Activated CD4-positive, alpha-beta T cell treated with anti-CD3 and anti-CD28 coated beads, Interleukin-2, amount 10 ng/mL, durations not matched to agents 24 days and 14 days (primary cell): ENCODE measurements around the gene PTPN14. TPM values are rescaled to one million over a fixed set of nuclear protein-coding genes. Genes with fewer than 3 reads are reported as not detected.
"Not testable (repeated sequence)": the region's sequence is repeated elsewhere in the genome, so short reads cannot be mapped to it uniquely, and the experiment has no call there.

Source experiments
- DNase-seq: peaks from one replicate; pipeline ENCODE4 v3.0.0; 2022
- H3K27ac Mint-ChIP-seq: one replicate; pipeline ENCODE4 v1.8.0; 2022; ENCODE audit warnings: mild to moderate bottlenecking, mixed read lengths
- H3K27me3 Mint-ChIP-seq: one replicate; pipeline ENCODE4 v1.8.0; 2022; ENCODE audit warnings: mixed read lengths
- H3K36me3 Mint-ChIP-seq: one replicate; pipeline ENCODE4 v1.8.0; 2022; ENCODE audit warnings: low read depth, mild to moderate bottlenecking, mixed read lengths
- H3K4me1 Mint-ChIP-seq: one replicate; pipeline ENCODE4 v1.8.0; 2021; ENCODE audit warnings: mixed read lengths
- H3K4me3 Mint-ChIP-seq: one replicate; pipeline ENCODE4 v1.8.0; 2022; ENCODE audit warnings: mild to moderate bottlenecking, moderate library complexity, mixed read lengths
- H3K9me3 Mint-ChIP-seq: one replicate; pipeline ENCODE4 v1.8.0; 2021; ENCODE audit warnings: mixed read lengths
- intact Hi-C: fragments of 100-400 bp; cut with micrococcal nuclease; formaldehyde crosslinking; loops from one replicate; pipeline ENCODE4 v1.15.1; 2023
- total RNA-seq: library from RNA; stranded (reverse); gene quantifications from 2 replicates; pipeline ENCODE4 v1.2.3, GENCODE V29; 2022

PTPN14 gene
- total RNA-seq, 1 donor from 2014 or later = 29.7 TPM

DNA sequence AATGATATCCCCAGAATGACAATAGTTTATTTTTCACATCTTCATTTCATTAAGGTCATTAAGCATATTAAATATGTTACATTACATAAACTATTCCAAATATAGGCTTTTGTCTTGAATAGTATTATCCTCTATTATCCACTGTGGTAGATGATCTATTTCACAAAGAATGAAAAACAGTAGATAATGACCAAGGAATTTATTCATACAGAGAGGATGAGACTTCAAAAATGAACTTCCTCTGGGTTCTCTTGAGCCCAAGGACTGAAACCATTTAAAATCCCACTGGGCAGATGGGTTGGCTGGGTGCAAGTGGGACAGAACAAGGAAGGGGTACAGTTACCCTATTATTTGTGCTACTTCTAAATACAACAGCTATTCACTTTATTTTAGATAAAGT is 33.0 kb downstream of the PTPN14 start:
- DNase-seq = no peak

DNA sequence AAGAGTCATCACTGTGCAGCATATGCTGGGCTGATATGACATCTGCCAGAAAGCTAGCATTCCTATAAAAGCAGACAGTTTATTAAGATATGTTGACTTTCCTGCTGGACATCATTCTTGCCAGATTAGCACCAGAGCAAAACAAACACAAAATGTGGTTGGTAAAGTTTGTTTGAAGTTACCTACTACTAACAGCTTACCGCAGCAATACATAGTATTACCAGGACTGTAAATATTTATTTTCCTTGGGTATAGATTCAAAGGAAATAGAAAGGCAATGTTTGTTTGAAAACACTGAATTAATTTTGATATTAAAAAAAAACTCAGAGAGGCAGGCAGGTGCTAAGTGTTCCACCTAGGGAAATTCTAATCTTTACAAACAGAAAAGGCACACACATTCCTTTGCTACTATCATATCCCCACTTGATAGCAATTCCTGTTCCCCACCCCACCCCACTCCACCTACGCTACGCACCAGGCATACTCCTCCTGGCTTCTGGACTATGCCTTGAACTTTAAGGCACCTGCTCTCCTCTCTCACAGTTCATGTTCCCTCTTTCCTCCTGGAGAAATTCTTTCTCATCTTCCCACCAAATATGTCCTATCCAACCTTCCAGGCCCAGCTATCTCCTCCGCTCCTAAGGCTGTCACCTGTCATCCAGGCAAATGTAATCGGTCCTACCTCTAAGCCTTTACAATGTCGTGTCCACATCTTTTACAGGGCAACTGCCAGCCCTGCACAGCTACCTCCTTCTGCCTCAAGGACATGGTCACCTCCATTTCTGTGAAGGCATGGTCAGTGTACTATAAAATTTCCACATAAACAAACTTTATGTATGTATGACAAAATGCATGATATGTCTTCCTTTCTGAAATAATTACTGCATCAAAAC is 34.7 kb downstream of the PTPN14 start:
- Mint-ChIP-seq H3K9me3 (no peaks in the 10 kb centered on the region), H3K27ac (no peak overlapping the region), H3K4me1 (peaks cover 13% of the 10 kb centered on the region), H3K36me3 (no peaks in the 10 kb centered on the region), H3K4me3 (no peak overlapping the region), H3K27me3 (peaks cover 3% of the 10 kb centered on the region)
- intact Hi-C loops = no loop called here
- DNase-seq = no peak

More for the DNA sequence above, 33.0 kb downstream of the PTPN14 start:
- intact Hi-C loops = no loop called here
- no peaks in the 10 kb centered on the region for H3K36me3 Mint-ChIP-seq
- H3K9me3 Mint-ChIP-seq = no peaks in the 10 kb centered on the region
- H3K4me1 Mint-ChIP-seq = peaks cover 13% of the 10 kb centered on the region
- H3K27ac Mint-ChIP-seq = no peak overlapping the region
- H3K4me3 Mint-ChIP-seq = no peak overlapping the region
- H3K27me3 Mint-ChIP-seq = peaks cover 3% of the 10 kb centered on the region

DNA sequence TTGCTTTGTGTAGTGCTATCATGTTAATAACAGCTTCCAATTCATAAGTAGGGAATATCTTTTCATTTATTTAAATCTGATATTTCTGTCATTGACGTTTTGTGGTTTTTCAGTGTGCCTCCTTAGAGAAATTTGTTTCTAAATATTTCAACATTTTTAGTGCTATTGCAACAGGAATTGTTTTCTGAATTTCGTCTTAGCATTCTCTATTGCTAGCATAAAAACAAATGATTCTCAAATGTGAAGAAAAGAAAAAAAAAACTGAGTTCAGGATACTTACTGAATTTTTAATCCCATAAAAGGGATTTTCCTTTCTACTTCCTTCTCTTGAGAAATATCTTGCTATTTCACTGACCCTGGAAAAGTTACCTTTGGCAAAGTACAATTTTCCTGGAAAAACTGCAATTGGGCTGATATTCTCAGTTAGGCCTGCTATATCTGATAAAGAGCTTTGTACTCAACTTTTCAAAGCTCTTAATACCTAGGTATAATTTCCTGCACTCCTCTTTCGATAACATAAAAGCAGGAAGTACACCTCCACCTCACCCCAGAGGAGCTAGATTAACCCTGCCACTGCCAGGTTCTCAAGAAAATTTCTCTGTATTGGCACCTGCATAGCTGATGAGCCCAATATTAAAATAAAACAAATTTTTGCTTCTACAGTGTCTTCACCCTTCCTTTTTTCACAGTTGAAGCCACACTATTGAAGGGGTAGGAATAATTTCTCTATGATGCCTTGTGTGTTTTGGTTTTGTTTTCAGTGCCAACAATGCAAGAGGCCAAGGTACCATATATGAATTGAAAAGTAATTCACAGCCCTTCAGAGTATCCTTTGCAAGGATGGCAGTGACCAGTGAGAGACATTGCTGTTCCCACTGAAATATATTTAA is 35.6 kb downstream of the PTPN14 start:
- no peak for DNase-seq
- H3K4me3 Mint-ChIP-seq = no peak overlapping the region
- H3K27me3 Mint-ChIP-seq = peaks cover 3% of the 10 kb centered on the region
- intact Hi-C loops = no loop called here
- no peaks in the 10 kb centered on the region for H3K36me3 Mint-ChIP-seq
- H3K4me1 Mint-ChIP-seq = peaks cover 13% of the 10 kb centered on the region
- no peak overlapping the region for H3K27ac Mint-ChIP-seq
- no peaks in the 10 kb centered on the region for H3K9me3 Mint-ChIP-seq

DNA sequence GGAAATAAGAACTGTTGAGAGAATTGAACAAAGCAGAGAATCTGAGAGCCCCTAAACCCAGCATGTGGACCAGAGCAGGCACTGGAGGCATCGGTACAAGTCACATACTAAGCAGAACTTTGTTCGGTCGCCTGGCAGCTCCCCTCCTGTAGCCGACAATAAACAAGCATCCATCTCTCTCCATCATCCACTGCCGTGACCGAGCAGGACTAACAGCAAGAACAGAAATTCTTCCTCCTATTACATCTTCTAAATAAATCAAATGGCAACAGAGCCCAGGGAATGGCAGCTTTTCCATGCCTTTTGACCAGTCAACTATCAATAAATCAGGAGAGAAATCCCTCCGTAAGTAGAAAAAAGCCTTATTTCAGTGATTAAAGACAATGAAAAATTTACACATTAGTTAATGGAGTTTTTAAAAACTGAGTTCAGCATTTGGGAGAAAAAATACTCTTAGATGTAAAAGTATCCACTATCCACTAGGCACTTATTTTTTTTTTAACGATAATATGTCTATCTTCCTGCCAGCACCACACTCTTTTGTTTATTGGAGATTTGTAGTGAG is 36.5 kb downstream of the PTPN14 start:
- Mint-ChIP-seq H3K36me3 (no peaks in the 10 kb centered on the region), H3K27me3 (peaks cover 3% of the 10 kb centered on the region), H3K4me1 (peaks cover 13% of the 10 kb centered on the region), H3K27ac (no peak overlapping the region), H3K9me3 (peaks cover 7% of the 10 kb centered on the region), H3K4me3 (no peak overlapping the region)
- intact Hi-C loops = no loop called here
- DNase-seq = no peak

DNA sequence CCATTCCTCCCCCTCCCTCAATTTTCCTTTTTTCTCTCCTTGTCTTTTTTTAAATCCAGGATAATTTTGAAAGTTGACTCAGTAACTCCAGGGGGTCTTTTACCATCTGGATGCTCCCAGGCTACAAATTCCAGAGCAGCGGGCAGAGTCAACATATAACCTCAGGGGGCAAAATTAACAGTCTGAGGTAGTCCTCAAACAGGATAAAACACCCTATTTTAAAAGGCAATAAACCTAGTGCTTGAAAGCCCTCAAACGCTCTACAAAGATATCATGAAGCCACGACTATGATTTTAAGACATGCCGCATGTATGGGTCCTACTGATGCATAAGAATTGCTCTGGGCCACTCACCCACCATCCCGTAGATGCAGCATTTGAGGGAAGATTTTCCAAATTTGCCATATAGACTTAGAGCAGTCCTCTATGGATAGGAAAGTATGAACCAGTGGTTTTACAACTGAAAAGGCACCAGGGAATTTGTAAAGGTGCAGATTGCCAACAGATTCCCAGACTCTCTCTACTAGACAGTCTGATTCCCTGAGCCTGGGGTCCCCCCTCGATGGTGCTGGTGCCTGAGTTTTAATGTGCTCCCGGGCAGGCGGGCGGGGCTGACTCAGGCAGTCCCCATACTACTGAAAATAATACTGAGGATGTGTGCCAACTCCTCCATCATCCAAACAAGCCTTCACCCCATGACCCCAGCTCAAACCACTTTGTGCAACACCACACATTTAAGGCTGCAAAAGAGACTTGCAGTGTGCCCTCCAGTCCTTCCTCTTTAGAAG is 37.2 kb downstream of the PTPN14 start:
- Mint-ChIP-seq H3K4me3 (no peak overlapping the region), H3K27ac (no peak overlapping the region), H3K4me1 (peaks cover 13% of the 10 kb centered on the region), H3K9me3 (peaks cover 9% of the 10 kb centered on the region), H3K36me3 (no peaks in the 10 kb centered on the region), H3K27me3 (peaks cover 3% of the 10 kb centered on the region)
- no peak for DNase-seq
- intact Hi-C loops = no loop called here

DNA sequence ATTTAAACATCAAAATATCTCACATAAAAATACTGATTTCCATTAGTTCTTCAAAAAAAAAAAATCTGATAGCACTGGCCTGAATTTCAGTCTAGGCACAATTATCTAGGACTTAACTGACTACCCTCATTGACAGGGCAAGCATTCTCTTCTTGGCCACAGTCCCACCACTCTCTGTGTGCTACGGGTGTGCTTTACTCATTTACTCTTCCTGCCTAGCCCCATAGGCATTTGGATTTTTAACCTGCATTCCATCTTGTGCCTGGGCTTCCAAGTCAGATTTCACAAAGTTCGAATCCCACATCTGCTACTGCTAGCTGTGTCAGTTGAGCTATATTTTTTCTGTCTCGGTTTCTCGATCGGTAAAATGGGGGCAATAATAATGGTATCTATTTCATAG is 38.0 kb downstream of the PTPN14 start:
- H3K4me3 Mint-ChIP-seq = no peak overlapping the region
- H3K36me3 Mint-ChIP-seq = no peaks in the 10 kb centered on the region
- peaks cover 13% of the 10 kb centered on the region for H3K4me1 Mint-ChIP-seq
- intact Hi-C loops = no loop called here
- peaks cover 9% of the 10 kb centered on the region for H3K9me3 Mint-ChIP-seq
- H3K27me3 Mint-ChIP-seq = peaks cover 3% of the 10 kb centered on the region
- DNase-seq = no peak
- no peak overlapping the region for H3K27ac Mint-ChIP-seq

DNA sequence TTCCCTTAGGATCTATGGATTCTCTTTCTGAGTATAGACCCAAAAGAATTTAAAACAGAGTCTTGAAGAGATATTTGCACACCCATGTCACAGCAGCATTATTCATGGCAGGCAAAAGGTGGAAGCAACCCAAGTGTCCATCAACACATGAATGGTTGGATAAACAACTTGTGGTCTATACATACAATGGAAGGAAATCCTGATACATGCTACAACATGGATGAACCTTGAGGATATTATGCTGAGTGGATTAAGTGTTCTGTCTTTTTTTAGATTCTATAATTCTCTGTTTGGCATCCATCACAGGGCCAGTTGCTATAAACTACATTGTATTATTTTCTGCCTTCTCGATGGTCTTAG is 39.8 kb downstream of the PTPN14 start:
- DNase-seq = no peak
- intact Hi-C loops = no loop called here
- no peak overlapping the region for H3K4me3 Mint-ChIP-seq
- peaks cover 14% of the 10 kb centered on the region for H3K4me1 Mint-ChIP-seq
- H3K27me3 Mint-ChIP-seq = peaks cover 5% of the 10 kb centered on the region
- H3K9me3 Mint-ChIP-seq = peaks cover 9% of the 10 kb centered on the region
- H3K36me3 Mint-ChIP-seq = no peaks in the 10 kb centered on the region
- no peak overlapping the region for H3K27ac Mint-ChIP-seq

DNA sequence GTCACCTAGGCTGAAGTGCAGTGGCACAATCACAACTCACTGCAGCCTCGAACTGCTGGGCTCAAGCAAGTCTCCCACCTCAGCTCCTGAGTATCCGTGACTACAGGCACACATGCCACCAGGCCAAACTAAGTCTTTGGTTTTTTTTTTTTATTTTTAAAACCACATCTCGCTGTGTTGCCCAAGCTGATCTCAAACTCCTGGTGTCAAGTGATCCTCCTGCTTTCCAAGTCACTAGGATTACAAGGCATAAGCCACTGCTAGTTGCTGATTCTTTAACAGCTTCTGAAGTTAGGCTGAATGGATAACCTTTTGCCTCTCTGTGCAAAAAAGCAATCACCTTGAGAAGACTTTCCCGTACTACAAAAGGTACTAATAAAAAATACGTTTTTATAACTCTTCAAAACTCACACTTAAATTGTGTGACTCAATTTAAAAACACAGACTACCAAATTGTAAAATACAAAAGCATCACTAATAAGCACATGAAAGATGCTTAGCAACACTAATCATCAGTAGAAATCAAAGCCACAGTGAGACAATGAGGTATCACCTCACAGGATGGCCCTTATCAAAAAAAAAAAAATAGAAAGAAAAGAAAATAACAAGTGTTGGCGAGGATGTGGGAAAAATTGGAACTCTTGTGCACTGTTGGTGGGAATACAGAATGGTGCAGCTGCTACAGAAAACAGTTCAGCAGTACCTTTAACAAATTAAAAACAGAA is 40.3 kb downstream of the PTPN14 start:
- no peak overlapping the region for H3K4me3 Mint-ChIP-seq
- peaks cover 9% of the 10 kb centered on the region for H3K9me3 Mint-ChIP-seq
- H3K4me1 Mint-ChIP-seq = peaks cover 13% of the 10 kb centered on the region
- intact Hi-C loops = no loop called here
- peaks cover 5% of the 10 kb centered on the region for H3K27me3 Mint-ChIP-seq
- no peak overlapping the region for H3K27ac Mint-ChIP-seq
- no peak for DNase-seq
- no peaks in the 10 kb centered on the region for H3K36me3 Mint-ChIP-seq

DNA sequence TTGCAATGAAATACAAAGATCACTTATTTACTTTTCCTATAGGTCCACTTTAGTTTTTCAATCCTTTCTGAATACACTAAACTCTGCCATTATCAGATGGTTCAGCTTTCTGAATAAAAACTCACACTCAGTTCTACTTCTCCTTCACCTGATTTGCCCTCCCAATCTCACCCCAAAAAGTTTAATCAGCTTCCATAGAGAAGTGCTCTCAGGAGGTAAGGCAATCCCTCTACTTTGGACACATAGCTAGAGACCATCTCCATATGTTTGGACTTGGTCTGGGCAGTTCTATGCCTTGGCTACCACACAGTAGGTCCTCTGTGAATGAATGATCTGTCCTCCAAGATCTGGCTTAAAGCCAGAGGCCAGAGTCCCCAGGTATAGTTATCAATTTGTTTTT is 40.9 kb downstream of the PTPN14 start:
- DNase-seq = no peak
- peaks cover 9% of the 10 kb centered on the region for H3K4me1 Mint-ChIP-seq
- H3K27ac Mint-ChIP-seq = no peak overlapping the region
- no peak overlapping the region for H3K4me3 Mint-ChIP-seq
- H3K27me3 Mint-ChIP-seq = peaks cover 5% of the 10 kb centered on the region
- H3K36me3 Mint-ChIP-seq = no peaks in the 10 kb centered on the region
- intact Hi-C loops = no loop called here
- peaks cover 9% of the 10 kb centered on the region for H3K9me3 Mint-ChIP-seq

DNA sequence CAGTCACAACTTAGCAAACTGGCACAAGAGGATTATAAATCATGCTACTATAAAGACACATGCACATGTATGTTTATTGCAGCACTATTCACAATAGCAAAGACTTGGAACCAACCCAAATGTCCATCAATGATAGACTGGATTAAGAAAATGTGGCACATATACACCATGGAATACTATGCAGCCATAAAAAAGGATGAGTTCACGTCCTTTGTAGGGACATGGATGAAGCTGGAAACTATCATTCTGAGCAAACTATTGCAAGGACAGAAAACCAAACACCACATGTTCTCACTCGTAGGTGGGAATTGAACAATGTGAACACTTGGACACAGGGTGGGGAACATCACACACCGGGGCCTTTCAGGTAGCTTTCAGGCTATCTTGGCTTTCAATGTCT is 41.8 kb downstream of the PTPN14 start:
- H3K36me3 Mint-ChIP-seq, DNase-seq, H3K27me3 Mint-ChIP-seq, H3K9me3 Mint-ChIP-seq, H3K27ac Mint-ChIP-seq, H3K4me3 Mint-ChIP-seq, H3K4me1 Mint-ChIP-seq: not testable (repeated sequence)
- intact Hi-C loops = loop anchor here (5.0 kb wide), 1 partner anchor 47 kb away; no protein-coding TSS in a partner anchor

DNA sequence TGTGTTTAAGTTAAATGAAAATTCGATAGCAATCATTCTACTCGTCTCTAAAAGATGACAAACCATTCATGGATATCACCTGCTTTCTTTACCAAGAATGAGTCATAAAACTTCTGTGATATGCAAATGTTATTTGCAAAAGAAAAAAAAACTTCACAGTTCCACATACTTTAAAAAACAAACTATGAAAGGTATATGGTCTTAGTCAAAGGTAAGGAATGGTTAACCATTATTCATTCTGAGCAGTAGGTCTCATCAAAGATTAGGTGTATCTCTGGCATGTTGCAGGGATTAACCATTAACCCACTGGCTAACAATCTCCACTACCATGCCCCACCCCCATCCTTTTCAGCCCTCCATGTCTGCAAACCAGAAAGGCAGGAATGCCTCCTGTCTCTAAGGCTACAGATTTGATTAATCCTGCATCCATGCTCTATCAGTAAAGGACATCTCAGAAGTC is 44.4 kb downstream of the PTPN14 start:
- no peaks in the 10 kb centered on the region for H3K36me3 Mint-ChIP-seq
- no peak for DNase-seq

DNA sequence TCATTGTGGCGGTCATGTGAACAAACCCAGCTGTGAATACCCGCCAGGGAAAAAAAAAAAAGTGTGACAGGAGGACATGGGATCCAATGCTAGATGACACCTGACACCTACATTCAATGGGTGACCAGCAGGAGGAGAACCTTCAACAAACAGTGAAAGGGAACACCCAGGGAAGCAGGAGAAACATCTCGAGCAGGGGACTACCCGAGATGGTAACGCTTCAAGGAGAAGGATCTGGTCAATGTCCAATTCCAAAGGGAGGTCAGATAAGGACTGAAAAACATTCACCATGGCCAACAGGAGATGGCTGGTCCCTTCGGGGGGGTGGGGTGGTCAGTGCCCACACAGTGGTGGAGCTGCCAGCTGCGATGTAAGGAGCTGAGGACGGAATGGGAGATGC is 46.3 kb downstream of the PTPN14 start:
- peaks cover 10% of the 10 kb centered on the region for H3K27me3 Mint-ChIP-seq
- intact Hi-C loops = loop anchor here (5.0 kb wide), 1 partner anchor 43 kb away; no protein-coding TSS in a partner anchor

More for the DNA sequence above, 44.4 kb downstream of the PTPN14 start:
- H3K27ac Mint-ChIP-seq = no peak overlapping the region
- peaks cover 8% of the 10 kb centered on the region for H3K4me1 Mint-ChIP-seq
- peaks cover 9% of the 10 kb centered on the region for H3K9me3 Mint-ChIP-seq
- H3K27me3 Mint-ChIP-seq = peaks cover 8% of the 10 kb centered on the region
- H3K4me3 Mint-ChIP-seq = no peak overlapping the region
- intact Hi-C loops = loop anchor here (5.0 kb wide), 1 partner anchor 45 kb away; no protein-coding TSS in a partner anchor

DNA sequence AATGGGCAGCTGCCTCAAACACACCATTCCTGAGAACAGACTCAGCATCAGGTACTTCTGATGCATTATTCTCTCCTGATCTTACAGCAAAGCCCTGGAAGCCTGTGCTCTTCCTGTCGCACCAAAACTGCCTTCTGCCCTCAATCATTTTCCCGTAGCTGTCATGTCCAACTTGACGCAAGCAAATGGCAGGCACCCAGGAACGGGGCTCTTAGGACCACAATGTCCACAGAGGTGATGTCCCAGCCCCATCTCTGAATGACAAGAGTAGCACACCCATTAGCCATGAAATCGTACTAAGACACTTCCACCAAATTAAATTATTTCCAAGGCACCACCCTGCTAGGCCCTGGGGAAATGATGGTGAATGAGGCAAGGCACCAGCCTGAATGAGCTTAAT is 47.1 kb downstream of the PTPN14 start:
- H3K4me3 Mint-ChIP-seq = no peak overlapping the region
- intact Hi-C loops = no loop called here
- H3K27me3 Mint-ChIP-seq = peaks cover 10% of the 10 kb centered on the region
- peaks cover 8% of the 10 kb centered on the region for H3K4me1 Mint-ChIP-seq
- DNase-seq = no peak
- H3K27ac Mint-ChIP-seq = no peak overlapping the region
- H3K9me3 Mint-ChIP-seq = no peaks in the 10 kb centered on the region
- no peaks in the 10 kb centered on the region for H3K36me3 Mint-ChIP-seq

More for the DNA sequence above, 46.3 kb downstream of the PTPN14 start:
- H3K36me3 Mint-ChIP-seq = no peaks in the 10 kb centered on the region
- H3K9me3 Mint-ChIP-seq = peaks cover 4% of the 10 kb centered on the region
- no peak overlapping the region for H3K27ac Mint-ChIP-seq
- no peak overlapping the region for H3K4me3 Mint-ChIP-seq
- peaks cover 8% of the 10 kb centered on the region for H3K4me1 Mint-ChIP-seq
- DNase-seq = no peak
